Spleen (tissue), 7 donors: ENCODE data around the gene KSR1.

Experiments
- POLR2A ChIP-seq, 3 donors: fragments of 450-650 bp; IDR thresholded peaks; one replicate each; pipeline ENCODE4 v1.5.1; 2017; ENCODE audit warnings: antibody characterized with exemption in 3 of 3, mild to moderate bottlenecking in 1 of 3
- POLR2AphosphoS5 ChIP-seq, 3 donors: sonication (generic); formaldehyde crosslinking; IDR thresholded peaks; one replicate each; pipeline ENCODE4 v1.5.1; 2017; ENCODE audit warnings: antibody characterized with exemption in 3 of 3
- TF ChIP-seq, protein P1 (sequence below), 11 experiments: fragments of 200-600 bp in 7 of 11; fragments of 450-650 bp in 4 of 11; sonication (generic) in 4 of 11; IDR thresholded peaks in 8 of 11; conservative IDR thresholded peaks in 3 of 11; 1 replicate in 7 of 11; 2 replicates in 4 of 11; pipeline versions ENCODE4 v1.4.0 to v1.8.0; 2016 to 2021; ENCODE audit warnings: antibody characterized with exemption in 11 of 11, inconsistent platforms in 4 of 11, mild to moderate bottlenecking in 1 of 11
- donor health status: DM: no; HTN: no; CAD: no; lungs with moderate emphysema.
- donor health status: DM: no; HTN: no; CAD: no.
- donor health status: DM: no; HTN: no; CAD: no.

DNA sequence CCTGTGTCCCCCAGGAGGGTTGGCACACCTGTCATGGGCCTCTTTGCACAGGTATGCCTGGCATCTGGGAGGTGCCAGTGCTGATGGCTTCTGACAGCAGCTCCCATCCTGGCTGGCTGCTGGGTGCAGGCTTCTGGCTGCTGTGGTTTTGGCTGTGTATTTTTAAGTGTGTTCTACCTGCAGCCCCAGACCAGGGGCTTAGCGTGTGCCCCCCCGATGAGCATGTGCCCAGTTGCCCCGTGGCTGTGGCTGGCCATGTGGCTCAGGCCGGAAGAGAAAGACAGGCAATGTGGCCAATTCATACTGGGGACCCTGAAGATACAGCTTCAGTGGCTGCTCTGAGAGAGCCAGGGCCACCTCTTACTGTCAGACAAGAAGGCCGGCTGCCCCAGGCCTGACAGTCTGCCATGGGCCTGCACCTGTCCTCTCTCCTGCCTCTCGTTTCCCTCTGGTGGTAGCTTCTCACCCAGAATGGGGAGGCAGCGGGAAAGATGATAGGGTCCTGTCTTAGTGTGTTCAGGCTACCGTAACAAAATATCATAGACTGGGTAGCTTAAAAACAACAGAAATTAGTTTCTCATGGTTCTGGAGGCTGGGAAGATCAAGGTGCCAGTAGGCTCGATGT lies 137.1 kb downstream of the KSR1 start:
- TF ChIP-seq, protein P1, sequence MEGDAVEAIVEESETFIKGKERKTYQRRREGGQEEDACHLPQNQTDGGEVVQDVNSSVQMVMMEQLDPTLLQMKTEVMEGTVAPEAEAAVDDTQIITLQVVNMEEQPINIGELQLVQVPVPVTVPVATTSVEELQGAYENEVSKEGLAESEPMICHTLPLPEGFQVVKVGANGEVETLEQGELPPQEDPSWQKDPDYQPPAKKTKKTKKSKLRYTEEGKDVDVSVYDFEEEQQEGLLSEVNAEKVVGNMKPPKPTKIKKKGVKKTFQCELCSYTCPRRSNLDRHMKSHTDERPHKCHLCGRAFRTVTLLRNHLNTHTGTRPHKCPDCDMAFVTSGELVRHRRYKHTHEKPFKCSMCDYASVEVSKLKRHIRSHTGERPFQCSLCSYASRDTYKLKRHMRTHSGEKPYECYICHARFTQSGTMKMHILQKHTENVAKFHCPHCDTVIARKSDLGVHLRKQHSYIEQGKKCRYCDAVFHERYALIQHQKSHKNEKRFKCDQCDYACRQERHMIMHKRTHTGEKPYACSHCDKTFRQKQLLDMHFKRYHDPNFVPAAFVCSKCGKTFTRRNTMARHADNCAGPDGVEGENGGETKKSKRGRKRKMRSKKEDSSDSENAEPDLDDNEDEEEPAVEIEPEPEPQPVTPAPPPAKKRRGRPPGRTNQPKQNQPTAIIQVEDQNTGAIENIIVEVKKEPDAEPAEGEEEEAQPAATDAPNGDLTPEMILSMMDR (IDR thresholded peaks at IDR 0.05 in 8 of 11, conservative IDR thresholded peaks at IDR 0.05 in 3 of 11), result no peak
- TF ChIP-seq POLR2A (IDR thresholded peaks at IDR 0.05) (no peak), POLR2AphosphoS5 (IDR thresholded peaks at IDR 0.05) (no peak)
